Esophagus muscularis mucosa (tissue), 4 donors: ENCODE results near the gene CSK. TPM values are rescaled to one million over a fixed set of nuclear protein-coding genes. Genes with fewer than 3 reads are reported as not detected.

Source experiments
- DNase-seq: peaks from one replicate; pipeline ENCODE4 v3.0.0-alpha.2; 2017; ENCODE audit errors: extremely low spot score
- H3K27ac ChIP-seq, 4 donors: fragments of 200-600 bp; sonication (generic); replicated peaks in 1 of 4; 1 replicate in 3 of 4; 2 replicates in 1 of 4; pipeline ENCODE4 v1.5.1; 2016 to 2019; ENCODE audit warnings: mild to moderate bottlenecking in 1 of 4
- H3K27me3 ChIP-seq, 4 donors: fragments of 200-600 bp; sonication (generic); one replicate each; pipeline versions ENCODE4 v1.5.1 to v1.6.0; 2016 to 2019
- H3K36me3 ChIP-seq, 4 donors: fragments of 200-600 bp; sonication (generic); one replicate each; pipeline ENCODE4 v1.5.1; 2016 to 2019
- H3K4me1 ChIP-seq, 4 donors: fragments of 200-600 bp; sonication (generic); one replicate each; pipeline ENCODE4 v1.5.1; 2016 to 2019
- H3K4me3 ChIP-seq, 4 donors: fragments of 200-600 bp; sonication (generic); 1 replicate in 2 of 4; 2 replicates in 2 of 4; pipeline ENCODE4 v1.5.1; 2016 to 2019; ENCODE audit warnings: mild to moderate bottlenecking in 4 of 4, moderate library complexity in 1 of 4
- H3K9me3 ChIP-seq, 4 donors: fragments of 200-600 bp; sonication (generic); 1 replicate in 3 of 4; 2 replicates in 1 of 4; pipeline ENCODE4 v1.5.1; 2016 to 2019
- CTCF ChIP-seq, 3 experiments: fragments of 200-600 bp in 2 of 3; fragments of 450-650 bp in 1 of 3; sonication (generic) in 2 of 3; IDR thresholded peaks; one replicate each; pipeline ENCODE4 v1.5.1; 2017 to 2019; ENCODE audit warnings: antibody characterized with exemption in 3 of 3, mild to moderate bottlenecking in 2 of 3, moderate library complexity in 1 of 3
- EP300 ChIP-seq: sonication (generic); formaldehyde crosslinking; IDR thresholded peaks from one replicate; pipeline ENCODE4 v1.6.1; 2017; ENCODE audit warnings: antibody characterized with exemption
- POLR2A ChIP-seq: fragments of 450-650 bp; IDR thresholded peaks from one replicate; pipeline ENCODE4 v1.6.1; 2017; ENCODE audit warnings: antibody characterized with exemption, moderate library complexity, mild to moderate bottlenecking, low read depth
- POLR2AphosphoS5 ChIP-seq, 2 donors: sonication (generic); formaldehyde crosslinking; IDR thresholded peaks; one replicate each; pipeline ENCODE4 v1.6.1; 2017; ENCODE audit warnings: antibody characterized with exemption in 2 of 2
- WGBS: methylation state at CpG from one replicate; pipeline ENCODE4 v1.1.5; 2018; 5-methylcytosine and 5-hydroxymethylcytosine counted together
- intact Hi-C: fragments of 100-400 bp; cut with DNase I; formaldehyde crosslinking; loops from one replicate; pipeline ENCODE4 v1.15.1; 2023
- total RNA-seq, 4 donors: library from RNA; depleted of rRNA; stranded (reverse); fragments of >200 nt; gene quantifications; one replicate each; pipeline versions ENCODE4 v1.1.0 to v1.2.1, GENCODE V29; 2016

Gene CSK
- total RNA-seq, 4 donors from 2014 or later: 14.0 to 28.7 (median 21.9) TPM

- 76% methylated on average over 5 of the region's 5 CpGs for WGBS
- Histone ChIP-seq H3K9me3 (no peaks in the 10 kb centered on the region), H3K4me1 (peaks cover 14 to 32% (median 23%) of the 10 kb centered on the region in 4 donors), H3K27ac (no peak overlapping the region), H3K27me3 (no peaks in the 10 kb centered on the region), H3K36me3 (no peaks in the 10 kb centered on the region), H3K4me3 (no peak overlapping the region)
- no peak for TF ChIP-seq EP300
- no peak for TF ChIP-seq CTCF (IDR thresholded peaks at IDR 0.05)
- no peak for TF ChIP-seq POLR2A
- TF ChIP-seq POLR2AphosphoS5 (IDR thresholded peaks at IDR 0.05): no peak
- DNase-seq: no peak
- intact Hi-C loops: no loop called here
These were observed 6.7 kb upstream of the CSK start for GRCh38 chr15:74775132-74775562.

GRCh38 chr15:74775894-74776293, 6.0 kb upstream of the CSK start:
- TF ChIP-seq CTCF (IDR thresholded peaks at IDR 0.05) (no peak), EP300 (no peak), POLR2A (no peak), POLR2AphosphoS5 (IDR thresholded peaks at IDR 0.05) (no peak)
- intact Hi-C loops: no loop called here
- no peak for DNase-seq
- Histone ChIP-seq H3K27me3 (no peaks in the 10 kb centered on the region), H3K4me1 (peaks cover 14 to 33% (median 28%) of the 10 kb centered on the region in 4 donors), H3K36me3 (no peaks in the 10 kb centered on the region), H3K9me3 (no peaks in the 10 kb centered on the region), H3K27ac (no peak overlapping the region), H3K4me3 (no peak overlapping the region)
- WGBS: 100% methylated on average over 4 of the region's 4 CpGs

GRCh38 chr15:74776821-74777768, 4.8 kb upstream of the CSK start:
- H3K36me3 ChIP-seq: no peaks in the 10 kb centered on the region
- H3K4me1 ChIP-seq: peaks cover 18 to 33% (median 33%) of the 10 kb centered on the region in 4 donors
- no peaks in the 10 kb centered on the region for H3K9me3 ChIP-seq
- TF ChIP-seq CTCF (IDR thresholded peaks at IDR 0.05) (no peak), POLR2AphosphoS5 (IDR thresholded peaks at IDR 0.05) (no peak), POLR2A (no peak), EP300 (no peak)
- H3K27ac ChIP-seq: peak overlapping the region in 2 of 4 donors; percentile 39 to 42
- no peaks in the 10 kb centered on the region for H3K27me3 ChIP-seq
- intact Hi-C loops: no loop called here
- 24% methylated on average over 13 of the region's 13 CpGs for WGBS
- no peak for DNase-seq
- no peak overlapping the region for H3K4me3 ChIP-seq

GRCh38 chr15:74777769-74778598, 3.9 kb upstream of the CSK start:
- no peaks in the 10 kb centered on the region for H3K36me3 ChIP-seq
- TF ChIP-seq POLR2A: no peak
- no peak for TF ChIP-seq POLR2AphosphoS5 (IDR thresholded peaks at IDR 0.05)
- no peak for TF ChIP-seq CTCF (IDR thresholded peaks at IDR 0.05)
- no peak for TF ChIP-seq EP300
- peak overlapping the region in 1 of 4 donors; percentile 12 for H3K27ac ChIP-seq
- no peak overlapping the region for H3K4me3 ChIP-seq
- no peak for DNase-seq
- H3K4me1 ChIP-seq: peaks cover 19 to 40% (median 39%) of the 10 kb centered on the region in 4 donors
- 87% methylated on average over 6 of the region's 6 CpGs for WGBS
- no peaks in the 10 kb centered on the region for H3K27me3 ChIP-seq
- H3K9me3 ChIP-seq: no peaks in the 10 kb centered on the region
- intact Hi-C loops: no loop called here
